ENCODE measurements around the gene WNT7B.

GRCh38 chr22:45887202-45888131 is 89.5 kb downstream of the WNT7B start:
- TF ChIP-seq CTCF (IDR thresholded peaks at IDR 0.05; ENCODE audit: low read depth, low read length, poor library complexity, severe bottlenecking) (no peak), EZH2phosphoT487 (IDR thresholded peaks at IDR 0.05; ENCODE audit: borderline replicate concordance, low read length) (no peak)
